ENCODE measurements around the gene WDSUB1. TPM values are rescaled to one million over a fixed set of nuclear protein-coding genes. Genes with fewer than 3 reads are reported as not detected.

The WDSUB1 gene
- total RNA-seq, 1 experiment from 2014 or later: 6.9 TPM

DNA sequence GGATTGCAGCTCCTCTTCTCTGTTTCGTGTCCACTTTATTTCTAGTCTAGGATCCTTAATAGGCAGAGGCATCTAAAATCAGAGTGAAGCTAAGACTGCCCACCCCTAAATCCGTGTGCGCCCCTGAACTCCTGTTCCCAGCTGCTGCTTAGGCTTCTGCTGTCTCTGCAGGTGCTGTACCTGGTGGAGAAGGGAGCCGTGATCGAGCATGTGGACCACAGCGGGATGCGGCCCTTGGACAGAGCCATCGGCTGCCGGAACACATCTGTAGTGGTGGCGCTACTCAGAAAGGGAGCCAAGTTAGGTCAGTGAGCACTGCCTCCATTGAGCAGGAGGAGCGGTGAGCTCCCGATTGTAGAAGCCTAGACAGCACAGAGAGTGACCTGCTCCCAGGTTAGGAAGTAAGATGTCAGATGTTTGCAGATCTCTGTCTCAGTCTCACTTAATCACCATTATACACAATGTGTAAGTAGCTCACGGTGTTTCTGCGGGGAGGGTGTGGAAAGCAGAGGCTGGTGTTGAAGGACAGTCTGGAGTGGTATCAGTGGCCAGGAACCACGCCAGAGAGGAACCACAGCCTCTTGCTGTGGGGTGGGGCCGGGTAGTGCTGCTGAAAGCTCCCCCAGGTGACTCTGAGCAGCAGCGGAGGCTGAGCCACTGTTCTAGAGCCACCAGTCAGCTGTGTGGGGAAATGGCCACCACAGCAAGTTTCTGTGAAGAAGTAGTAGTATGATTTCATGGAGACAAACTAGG lies 62.3 kb downstream of the WDSUB1 start:
- no peak overlapping the region for H3K4me2 ChIP-seq
- POLR2A ChIA-PET (ENCODE audit: unreplicated experiment): no interaction called here
- BruUV-seq (replicated peaks): no TSS peak
- no peak for DNase-seq
- H4K20me1 ChIP-seq (ENCODE audit: insufficient read depth): no peaks in the 10 kb centered on the region
- H2AFZ ChIP-seq: no peak overlapping the region
- H3K36me3 ChIP-seq (ENCODE audit: low read depth): peaks cover 4% of the 10 kb centered on the region; the same call in 1 of the 2 replicates
- no peaks in the 10 kb centered on the region for H3K9me3 ChIP-seq (ENCODE audit: insufficient read depth, low read depth)
- no peaks in the 10 kb centered on the region for H3K9me2 ChIP-seq (ENCODE audit: insufficient read depth)
- H3K4me3 ChIP-seq: no peak overlapping the region
- no peaks in the 10 kb centered on the region for H3F3A ChIP-seq (ENCODE audit: insufficient read depth, low read depth)
- no peaks in the 10 kb centered on the region for H3K27me3 ChIP-seq (ENCODE audit: insufficient read depth, low read depth)
- H3K27ac ChIP-seq: no peak overlapping the region
- TF ChIP-seq EZH2 (IDR thresholded peaks at IDR 0.05; ENCODE audit: low read depth): no peak
- no peak for TF ChIP-seq CTCF (conservative IDR thresholded peaks at IDR 0.05)
- no peaks in the 10 kb centered on the region for H3K4me1 ChIP-seq (replicated peaks; ENCODE audit: insufficient read depth)
- no peaks in the 10 kb centered on the region for H3K79me2 ChIP-seq (ENCODE audit: low read depth)
- CTCF ChIA-PET: no interaction called here
- intact Hi-C loops (cut with micrococcal nuclease; ENCODE audit: unreplicated experiment): no loop called here

DNA sequence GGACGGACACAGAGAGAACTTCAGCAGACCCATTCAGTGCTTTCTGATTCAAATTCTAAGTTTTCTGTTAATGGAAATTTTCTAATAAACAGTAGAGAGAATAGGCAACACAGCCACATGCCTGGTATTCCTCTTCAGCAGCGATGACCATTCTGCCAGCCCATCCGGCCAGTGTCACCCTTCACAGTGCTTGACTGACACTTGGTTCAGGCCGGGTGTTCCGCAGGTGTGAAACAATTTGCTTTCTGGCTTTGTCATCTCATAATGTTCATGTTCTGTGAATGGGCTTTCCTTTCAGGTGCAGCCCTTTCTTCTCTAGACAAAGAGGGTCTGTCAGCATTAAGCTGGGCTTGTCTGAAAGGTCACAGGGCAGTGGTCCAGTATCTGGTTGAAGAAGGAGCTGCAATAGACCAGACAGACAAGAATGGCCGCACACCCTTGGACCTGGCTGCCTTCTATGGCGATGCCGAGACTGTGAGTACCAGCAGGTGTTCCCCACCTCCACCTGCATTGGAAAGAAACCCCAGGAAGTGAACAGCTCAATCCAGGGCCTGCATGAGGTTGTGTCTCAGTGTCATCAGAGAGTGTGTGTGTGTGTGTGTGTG lies 67.0 kb downstream of the WDSUB1 start:
- Histone ChIP-seq H3K27me3 (ENCODE audit: insufficient read depth, low read depth) (no peaks in the 10 kb centered on the region), H3K9me2 (ENCODE audit: insufficient read depth) (no peaks in the 10 kb centered on the region), H3F3A (ENCODE audit: insufficient read depth, low read depth) (no peaks in the 10 kb centered on the region), H2AFZ (no peak overlapping the region), H3K4me3 (no peak overlapping the region), H4K20me1 (ENCODE audit: insufficient read depth) (no peaks in the 10 kb centered on the region), H3K4me2 (no peak overlapping the region), H3K36me3 (ENCODE audit: low read depth) (no peaks in the 10 kb centered on the region), H3K9me3 (ENCODE audit: insufficient read depth, low read depth) (no peaks in the 10 kb centered on the region), H3K4me1 (replicated peaks; ENCODE audit: insufficient read depth) (no peaks in the 10 kb centered on the region), H3K27ac (no peak overlapping the region), H3K79me2 (ENCODE audit: low read depth) (no peaks in the 10 kb centered on the region)
- no TSS peak for BruUV-seq (replicated peaks)
- POLR2A ChIA-PET (ENCODE audit: unreplicated experiment): no interaction called here
- TF ChIP-seq EZH2 (IDR thresholded peaks at IDR 0.05; ENCODE audit: low read depth): no peak
- TF ChIP-seq CTCF (conservative IDR thresholded peaks at IDR 0.05): no peak
- no peak for DNase-seq
- intact Hi-C loops (cut with micrococcal nuclease; ENCODE audit: unreplicated experiment): no loop called here
- CTCF ChIA-PET: no interaction called here

DNA sequence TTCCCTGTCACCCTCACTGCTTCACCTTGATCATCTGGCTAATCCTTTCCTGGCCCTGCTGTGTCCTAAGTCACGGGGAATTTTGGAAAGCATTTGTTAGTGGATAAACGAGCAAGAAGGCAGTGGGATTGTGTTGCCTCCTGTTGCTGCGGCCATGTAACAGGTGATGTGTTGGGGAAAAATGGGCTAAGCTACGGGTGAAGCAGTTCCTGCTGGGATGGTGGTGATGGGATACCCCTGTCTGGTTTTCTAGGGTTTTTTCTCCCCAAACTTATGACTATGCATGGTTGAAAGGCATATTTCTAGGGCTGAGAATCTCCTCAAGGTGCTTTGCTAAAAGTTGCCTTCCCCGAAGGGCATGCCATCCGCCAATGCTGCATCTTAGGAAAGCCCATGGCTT lies 68.1 kb downstream of the WDSUB1 start:
- BruUV-seq (replicated peaks): no TSS peak
- no peak overlapping the region for H3K4me2 ChIP-seq
- no peaks in the 10 kb centered on the region for H3K27me3 ChIP-seq (ENCODE audit: insufficient read depth, low read depth)
- H3K79me2 ChIP-seq (ENCODE audit: low read depth): no peaks in the 10 kb centered on the region
- H2AFZ ChIP-seq: no peak overlapping the region
- H3K36me3 ChIP-seq (ENCODE audit: low read depth): no peaks in the 10 kb centered on the region
- no peaks in the 10 kb centered on the region for H3F3A ChIP-seq (ENCODE audit: insufficient read depth, low read depth)
- TF ChIP-seq CTCF (conservative IDR thresholded peaks at IDR 0.05) (no peak), EZH2 (IDR thresholded peaks at IDR 0.05; ENCODE audit: low read depth) (no peak)
- ChIA-PET CTCF (no interaction called here), POLR2A (ENCODE audit: unreplicated experiment) (no interaction called here)
- intact Hi-C loops (cut with micrococcal nuclease; ENCODE audit: unreplicated experiment): no loop called here
- no peaks in the 10 kb centered on the region for H3K9me2 ChIP-seq (ENCODE audit: insufficient read depth)
- DNase-seq: no peak
- no peak overlapping the region for H3K27ac ChIP-seq
- no peaks in the 10 kb centered on the region for H4K20me1 ChIP-seq (ENCODE audit: insufficient read depth)
- H3K4me3 ChIP-seq: no peak overlapping the region
- H3K4me1 ChIP-seq (replicated peaks; ENCODE audit: insufficient read depth): no peaks in the 10 kb centered on the region
- H3K9me3 ChIP-seq (ENCODE audit: insufficient read depth, low read depth): no peaks in the 10 kb centered on the region

Measured in PC-9 (cell line).